PC-3 (cell line): Measurements from ENCODE around the gene SMIM32. TPM values are rescaled to one million over a fixed set of nuclear protein-coding genes. Genes with fewer than 3 reads are reported as not detected.

Experiments used
- ATAC-seq: fragments of 200-7000 bp; cut with Tn5 transposase; 2 replicates; pipeline ENCODE4 v1.9.1; 2020; ENCODE audit warnings: mild to moderate bottlenecking, moderate library complexity
- Bru-seq: library from RNA; stranded (reverse); fragments of 400-500 nt; gene quantifications from one replicate; lab custom pipeline; 2021; lab: Mats Ljungman, UMichigan
- BruChase-seq, 2 experiments: library from RNA; stranded (reverse); fragments of 400-500 nt; gene quantifications; one replicate each; lab custom pipeline; 2021; lab: Mats Ljungman, UMichigan
- BruUV-seq: library from RNA; stranded (reverse); fragments of 400-500 nt; replicated peaks from 2 replicates; lab custom pipeline; 2021; lab: Mats Ljungman, UMichigan
- CTCF ChIA-PET: fragments of 300-600 bp; sonication (Branson Sonifier 250); formaldehyde crosslinking; loops from one replicate; lab custom pipeline; 2022; ENCODE audit warnings: antibody characterized with exemption; lab: Charles Lee
- POLR2A ChIA-PET: fragments of 300-600 bp; sonication (Branson Sonifier 250); formaldehyde crosslinking; loops from one replicate; lab custom pipeline; 2022; ENCODE audit warnings: antibody characterized with exemption; ENCODE audit not compliant: unreplicated experiment; lab: Charles Lee
- DNase-seq: peaks from one replicate; pipeline ENCODE4 v3.0.0-alpha.2; 2015
- H2AFZ ChIP-seq: fragments of 300-600 bp; sonication (generic); 2 replicates; pipeline ENCODE4 v1.6.0; 2016; ENCODE audit warnings: antibody characterized with exemption, low read length
- H3F3A ChIP-seq: fragments of 300-600 bp; sonication (generic); one replicate; pipeline ENCODE4 v1.6.0; 2017; ENCODE audit warnings: antibody characterized with exemption, low read length, control low read depth, mild to moderate bottlenecking; ENCODE audit not compliant: unreplicated experiment
- H3K27ac ChIP-seq: fragments of 300-600 bp; sonication (generic); 2 replicates; pipeline ENCODE4 v1.5.1; 2016; ENCODE audit warnings: mild to moderate bottlenecking, low read length
- H3K27me3 ChIP-seq: fragments of 300-600 bp; sonication (generic); 2 replicates; pipeline ENCODE4 v1.6.1; 2016; ENCODE audit warnings: low read length, mixed read lengths
- H3K36me3 ChIP-seq: fragments of 300-600 bp; sonication (generic); 2 replicates; pipeline ENCODE4 v1.6.1; 2016; ENCODE audit warnings: low read depth, mixed run types, low read length, mixed read lengths
- H3K4me1 ChIP-seq: fragments of 300-600 bp; sonication (generic); 2 replicates; pipeline ENCODE4 v1.5.1; 2016; ENCODE audit warnings: low read length; ENCODE audit not compliant: insufficient read depth
- H3K4me2 ChIP-seq: fragments of 300-600 bp; sonication (generic); 2 replicates; pipeline ENCODE4 v1.6.0; 2016; ENCODE audit warnings: low read length
- H3K4me3 ChIP-seq: fragments of 300-600 bp; sonication (generic); 2 replicates; pipeline ENCODE4 v1.5.1; 2016; ENCODE audit warnings: mild to moderate bottlenecking, low read length, mixed read lengths
- H3K79me2 ChIP-seq: fragments of 300-600 bp; sonication (generic); 2 replicates; pipeline ENCODE4 v1.6.1; 2017; ENCODE audit warnings: low read length, mixed read lengths
- H3K9ac ChIP-seq: fragments of 300-600 bp; sonication (generic); 2 replicates; pipeline ENCODE4 v1.6.0; 2016; ENCODE audit warnings: mild to moderate bottlenecking, low read length
- H3K9me2 ChIP-seq: fragments of 300-600 bp; sonication (generic); replicated peaks from 2 replicates; pipeline ENCODE4 v1.6.1; 2016; ENCODE audit warnings: mixed run types, low read length, mixed read lengths
- H3K9me3 ChIP-seq: fragments of 300-600 bp; sonication (generic); 2 replicates; pipeline ENCODE4 v1.6.1; 2016; ENCODE audit warnings: low read length, mixed read lengths
- H4K20me1 ChIP-seq: fragments of 300-600 bp; sonication (generic); 2 replicates; pipeline ENCODE4 v1.6.1; 2016; ENCODE audit warnings: low read length, mixed read lengths
- EZH2 ChIP-seq: fragments of 300-600 bp; sonication (generic); IDR thresholded peaks from one replicate; pipeline ENCODE4 v1.6.1; 2017; ENCODE audit warnings: antibody characterized with exemption, mild to moderate bottlenecking, low read length; ENCODE audit not compliant: unreplicated experiment
- EZH2phosphoT487 ChIP-seq: fragments of 300-600 bp; sonication (generic); IDR thresholded peaks from 2 replicates; pipeline ENCODE4 v1.6.1; 2018; ENCODE audit warnings: mild to moderate bottlenecking, antibody characterized with exemption, low read length, borderline replicate concordance
- intact Hi-C: fragments of 100-400 bp; cut with micrococcal nuclease; formaldehyde crosslinking; loops from 2 replicates; pipeline ENCODE4 v1.9.0; 2023
- long read RNA-seq: library from polyadenylated mRNA; unstranded; transcript quantifications from one replicate; pipeline ENCODE4 v2.0.0, GENCODE V29; 2021; ENCODE audit not compliant: unreplicated experiment
- total RNA-seq: library from RNA; depleted of rRNA; stranded (reverse); fragments of >200 nt; gene quantifications from 2 replicates; pipeline ENCODE4 v1.2.3, GENCODE V29; 2014; rRNA removed
- TF ChIP-seq, protein P1 (sequence below): fragments of 300-600 bp; sonication (generic); conservative IDR thresholded peaks from 2 replicates; pipeline ENCODE4 v1.5.1; 2017; ENCODE audit warnings: antibody characterized with exemption, low read depth, mild to moderate bottlenecking, low read length

SMIM32 gene
- not detected in 2 replicates for total RNA-seq
- Bru-seq, nascent RNA: not detected
- not detected for BruChase-seq, experiment 1, labeled RNA remaining after a 6-hour chase
- not detected for BruChase-seq, experiment 2, labeled RNA remaining after a 2-hour chase
- long read RNA-seq: 0 reads

DNA sequence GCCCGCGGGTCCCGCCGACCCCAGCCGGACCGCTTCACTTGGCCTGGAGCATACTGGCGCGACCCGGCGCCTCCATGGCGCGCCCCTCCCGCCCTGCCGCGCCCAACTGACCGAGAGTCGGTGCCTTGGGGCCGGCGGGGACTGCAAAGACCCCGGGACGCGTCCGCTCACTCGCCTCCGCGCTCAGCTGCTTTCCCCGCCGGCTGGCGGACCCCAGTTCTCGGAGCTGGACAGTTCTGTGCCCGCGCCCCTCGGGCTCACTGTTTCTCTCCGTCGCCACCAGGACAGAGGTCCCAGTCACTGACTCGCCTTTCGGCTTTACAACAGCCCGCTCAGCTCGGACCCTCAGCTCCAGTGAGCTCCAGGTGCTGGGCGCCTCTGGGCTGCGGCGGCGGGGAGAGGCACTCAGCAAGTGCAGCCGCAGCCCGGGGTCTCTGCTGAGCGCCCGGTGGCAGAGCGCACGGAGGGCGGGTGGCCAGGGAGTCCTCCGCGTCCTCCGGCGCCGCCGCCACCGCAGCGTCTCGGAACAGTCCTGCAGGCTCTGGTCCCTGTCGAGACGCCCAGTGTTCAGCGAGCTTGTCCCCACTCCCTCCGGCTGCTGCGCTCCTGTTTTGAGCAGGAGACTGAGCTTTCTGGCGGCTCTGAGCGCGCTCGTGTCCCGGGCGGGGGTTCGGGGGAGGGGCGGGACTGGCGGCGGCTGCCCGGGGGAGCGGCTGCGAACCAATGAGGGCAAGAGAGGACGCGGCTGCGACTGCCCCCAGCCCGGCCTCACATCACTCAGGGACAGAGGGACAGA lies at the start of gene SMIM32:
SMIM32 (minus strand) TSS at position 637 of the 796 bp plus-strand sequence. CDS start 638 bp downstream, outside the sequence.
- ChIA-PET CTCF (no interaction called here), POLR2A (interaction anchor here (0.6 kb wide), 1 partner anchor 15 kb away, joined by 10 read pairs; no protein-coding TSS in a partner anchor)
- no peaks in the 10 kb centered on the region for H3K27me3 ChIP-seq
- no peaks in the 10 kb centered on the region for H3F3A ChIP-seq
- intact Hi-C loops: no loop called here
- BruUV-seq: no TSS peak
- no peaks in the 10 kb centered on the region for H3K79me2 ChIP-seq
- H3K27ac ChIP-seq: no peak within 1 kb of the TSS
- no peak within 1 kb of the TSS for H3K9ac ChIP-seq
- DNase-seq (no peak), ATAC-seq (no peak)
- H3K4me1 ChIP-seq: no peaks in the 10 kb centered on the region
- TF ChIP-seq EZH2phosphoT487 (no peak), EZH2 (no peak)
- TF ChIP-seq, protein P1, sequence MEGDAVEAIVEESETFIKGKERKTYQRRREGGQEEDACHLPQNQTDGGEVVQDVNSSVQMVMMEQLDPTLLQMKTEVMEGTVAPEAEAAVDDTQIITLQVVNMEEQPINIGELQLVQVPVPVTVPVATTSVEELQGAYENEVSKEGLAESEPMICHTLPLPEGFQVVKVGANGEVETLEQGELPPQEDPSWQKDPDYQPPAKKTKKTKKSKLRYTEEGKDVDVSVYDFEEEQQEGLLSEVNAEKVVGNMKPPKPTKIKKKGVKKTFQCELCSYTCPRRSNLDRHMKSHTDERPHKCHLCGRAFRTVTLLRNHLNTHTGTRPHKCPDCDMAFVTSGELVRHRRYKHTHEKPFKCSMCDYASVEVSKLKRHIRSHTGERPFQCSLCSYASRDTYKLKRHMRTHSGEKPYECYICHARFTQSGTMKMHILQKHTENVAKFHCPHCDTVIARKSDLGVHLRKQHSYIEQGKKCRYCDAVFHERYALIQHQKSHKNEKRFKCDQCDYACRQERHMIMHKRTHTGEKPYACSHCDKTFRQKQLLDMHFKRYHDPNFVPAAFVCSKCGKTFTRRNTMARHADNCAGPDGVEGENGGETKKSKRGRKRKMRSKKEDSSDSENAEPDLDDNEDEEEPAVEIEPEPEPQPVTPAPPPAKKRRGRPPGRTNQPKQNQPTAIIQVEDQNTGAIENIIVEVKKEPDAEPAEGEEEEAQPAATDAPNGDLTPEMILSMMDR: no peak
- no peak within 1 kb of the TSS for H2AFZ ChIP-seq
- no peak within 1 kb of the TSS for H3K4me3 ChIP-seq
- no peak within 1 kb of the TSS for H3K4me2 ChIP-seq
- H3K9me2 ChIP-seq: no peaks in the 10 kb centered on the region
- no peaks in the 10 kb centered on the region; the same call in 1 of the 2 replicates for H3K36me3 ChIP-seq
- H3K9me3 ChIP-seq: no peaks in the 10 kb centered on the region
- H4K20me1 ChIP-seq: no peaks in the 10 kb centered on the region

DNA sequence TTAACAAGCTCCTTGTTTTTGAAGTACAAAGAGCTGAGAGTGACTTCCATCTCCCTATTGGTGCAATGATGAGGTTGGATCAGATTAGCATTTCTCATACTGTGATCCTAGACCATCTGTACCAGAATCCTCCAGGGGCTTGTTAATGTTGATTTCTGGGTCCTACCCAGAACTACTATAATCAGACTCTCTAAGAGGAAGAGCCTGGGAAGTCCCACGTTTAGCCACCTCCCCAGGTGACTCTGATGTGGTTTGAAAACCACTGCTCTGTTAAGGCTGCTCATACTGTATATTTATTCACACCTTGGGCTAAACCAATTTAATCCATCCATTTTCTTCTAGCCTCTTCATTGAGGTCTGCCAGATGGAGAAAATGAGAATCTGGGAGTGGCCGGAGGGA lies 49.6 kb upstream of the SMIM32 start:
- TF ChIP-seq EZH2phosphoT487 (no peak), EZH2 (no peak)
- TF ChIP-seq, protein P1: no peak
- intact Hi-C loops: no loop called here
- CTCF ChIA-PET: no interaction called here
- DNase-seq: no peak
- H2AFZ ChIP-seq: no peak overlapping the region
- no peak overlapping the region for H3K4me2 ChIP-seq
- BruUV-seq: no TSS peak
- H3F3A ChIP-seq: no peaks in the 10 kb centered on the region
- no peaks in the 10 kb centered on the region for H3K79me2 ChIP-seq
- no peaks in the 10 kb centered on the region for H3K4me1 ChIP-seq
- ATAC-seq: no peak
- no peaks in the 10 kb centered on the region for H3K9me2 ChIP-seq
- H3K9me3 ChIP-seq: no peaks in the 10 kb centered on the region
- H3K36me3 ChIP-seq: no peaks in the 10 kb centered on the region
- H3K27me3 ChIP-seq: peaks cover 8% of the 10 kb centered on the region
- POLR2A ChIA-PET: no interaction called here
- H3K9ac ChIP-seq: no peak overlapping the region
- H4K20me1 ChIP-seq: no peaks in the 10 kb centered on the region
- no peak overlapping the region for H3K27ac ChIP-seq
- H3K4me3 ChIP-seq: no peak overlapping the region

GRCh38 chr5:136242136-136242535 lies 49.2 kb upstream of the SMIM32 start:
- no peak overlapping the region for H2AFZ ChIP-seq
- H3K27ac ChIP-seq: no peak overlapping the region
- H3K79me2 ChIP-seq: no peaks in the 10 kb centered on the region
- no peaks in the 10 kb centered on the region for H3F3A ChIP-seq
- ChIA-PET CTCF (no interaction called here), POLR2A (no interaction called here)
- no peak overlapping the region for H3K4me2 ChIP-seq
- no peak overlapping the region for H3K4me3 ChIP-seq
- BruUV-seq: no TSS peak
- intact Hi-C loops: no loop called here
- no peaks in the 10 kb centered on the region for H3K9me2 ChIP-seq
- H4K20me1 ChIP-seq: no peaks in the 10 kb centered on the region
- H3K27me3 ChIP-seq: peaks cover 5% of the 10 kb centered on the region
- DNase-seq: no peak
- no peaks in the 10 kb centered on the region for H3K4me1 ChIP-seq
- H3K9me3 ChIP-seq: no peaks in the 10 kb centered on the region
- no peak for TF ChIP-seq EZH2
- TF ChIP-seq, protein P1: no peak
- no peak for TF ChIP-seq EZH2phosphoT487
- no peak for ATAC-seq
- H3K36me3 ChIP-seq: no peaks in the 10 kb centered on the region
- no peak overlapping the region for H3K9ac ChIP-seq
